Activated CD8-positive, alpha-beta memory T cell treated with anti-CD3 and anti-CD28 coated beads for 48 hours (primary cell): Measurements from ENCODE around the gene KIZ.

ENCODE experiments used
- DNase-seq, 3 experiments: peaks; one replicate each; pipeline ENCODE4 v3.0.0-alpha.2; 2020; ENCODE audit warnings: low read depth in 2 of 3, low spot score in 2 of 3

KIZ gene

DNA sequence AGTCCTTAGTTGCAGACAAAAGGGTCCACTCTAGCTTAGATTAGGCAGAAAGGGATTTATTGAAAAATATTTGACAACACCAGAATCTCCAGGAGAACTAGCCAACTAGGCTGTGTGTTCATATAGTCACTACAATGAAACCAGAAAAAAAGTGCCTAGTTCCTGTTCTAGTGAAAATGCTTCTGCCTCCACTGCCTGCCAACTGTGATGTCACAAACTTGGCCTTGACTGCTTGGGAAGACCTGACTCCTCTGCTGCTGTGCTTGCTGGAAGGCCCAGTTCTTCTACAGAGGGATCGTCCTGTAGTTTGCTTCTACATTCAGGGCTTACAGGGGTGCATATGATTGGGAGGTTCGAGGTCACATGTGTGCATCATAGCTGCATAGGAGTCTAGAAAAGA is 136.9 kb downstream of the KIZ start:
- no peak for DNase-seq

DNA sequence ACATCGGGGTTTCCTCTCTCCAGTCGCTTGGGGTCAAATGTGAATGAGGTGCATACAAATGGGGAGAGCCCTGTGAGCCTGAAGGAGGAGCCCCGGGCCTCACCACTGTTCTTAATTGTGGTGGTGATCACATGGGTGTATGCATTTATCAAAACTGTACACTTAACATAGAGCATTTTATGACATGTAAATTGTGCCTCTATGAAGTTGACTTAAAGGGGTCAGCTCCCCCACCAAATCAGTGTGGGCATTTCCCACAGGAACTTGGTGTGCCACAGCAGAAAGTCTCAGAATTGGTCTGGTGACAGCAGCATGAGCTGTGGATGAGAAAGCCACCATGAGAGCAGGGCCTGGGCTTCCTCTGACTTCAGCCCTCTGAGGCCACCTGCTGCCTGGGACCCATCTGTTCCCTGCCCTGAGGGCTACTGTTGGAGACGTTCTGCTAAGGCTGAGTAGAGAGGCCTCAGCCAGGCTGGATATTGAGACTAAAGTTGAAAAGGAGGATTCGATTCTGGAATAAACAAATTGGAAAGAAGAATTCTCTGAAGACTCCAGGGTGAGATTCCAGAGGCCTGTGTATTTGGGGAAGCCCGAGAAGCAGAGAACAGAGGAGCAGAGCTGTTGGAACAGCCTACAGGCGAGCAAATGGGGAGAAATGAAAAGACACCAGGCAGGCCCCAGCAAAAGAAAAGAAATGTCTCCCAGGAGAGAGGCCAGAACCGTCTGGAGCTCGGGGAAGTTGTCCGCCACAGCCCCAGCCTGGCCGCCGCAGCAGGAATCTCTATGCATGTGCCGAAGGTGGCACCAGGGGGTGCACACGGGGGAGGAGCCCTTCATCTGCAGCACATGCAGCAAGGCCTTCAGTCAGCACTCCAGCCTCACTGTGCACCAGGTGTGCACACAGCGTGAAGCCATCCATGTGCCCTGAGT is 139.6 kb downstream of the KIZ start:
- DNase-seq, result no peak

DNA sequence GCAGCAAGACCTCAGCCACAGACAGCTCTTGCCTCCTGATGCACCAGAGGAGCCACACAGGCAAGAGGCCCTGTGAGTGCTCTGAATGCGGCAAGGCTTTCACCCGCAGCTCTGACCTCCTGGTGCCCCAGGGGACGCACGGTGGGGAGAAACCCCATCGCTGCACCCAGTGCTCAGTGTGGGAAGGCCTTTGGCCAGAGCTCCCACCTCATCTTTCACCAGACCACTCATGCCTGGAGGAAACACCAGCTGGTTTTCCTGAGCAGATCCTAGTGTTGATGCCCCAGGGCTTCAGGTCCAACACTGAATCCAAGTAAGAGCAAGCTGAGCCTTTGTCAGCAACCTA is 140.3 kb downstream of the KIZ start:
- DNase-seq, result no peak

DNA sequence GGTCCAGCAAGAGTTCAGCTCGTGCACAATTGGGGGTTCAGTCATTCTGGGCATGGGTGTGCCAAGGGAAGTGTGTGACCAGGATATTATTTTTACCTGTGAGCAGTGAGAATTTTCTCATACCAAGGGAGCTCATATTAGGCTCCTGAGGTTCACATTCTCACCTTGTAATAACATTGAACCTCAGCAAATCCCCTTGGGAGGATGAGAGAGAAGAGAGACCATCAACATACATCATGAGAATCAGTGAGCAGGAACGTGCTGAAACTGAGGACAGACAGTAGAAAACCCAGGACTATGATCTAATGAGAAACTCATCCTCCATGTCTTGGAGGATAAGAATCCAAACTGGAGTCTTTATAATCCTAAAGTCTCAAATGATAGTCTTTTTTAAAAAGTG is 143.9 kb downstream of the KIZ start:
- DNase-seq, result no peak

DNA sequence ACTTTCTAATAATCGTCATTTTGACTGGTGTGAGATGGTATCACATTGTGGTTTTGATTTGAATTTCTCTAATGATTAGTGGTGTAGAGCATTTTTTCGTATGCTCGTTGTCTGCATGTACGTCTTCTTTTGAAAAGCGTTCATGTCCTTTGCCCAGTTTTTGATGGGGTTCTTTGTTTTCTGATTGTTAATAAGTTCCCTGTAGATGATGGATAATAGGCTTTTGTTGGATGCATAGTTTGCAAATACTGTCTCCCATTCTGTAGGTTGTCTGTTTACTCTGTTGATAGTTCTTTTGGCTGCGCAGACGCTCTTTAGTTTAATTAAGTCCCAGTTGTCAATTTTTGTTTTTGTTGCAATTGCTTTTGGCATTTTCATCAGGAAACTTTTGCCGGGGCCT is 144.9 kb downstream of the KIZ start:
- no peak for DNase-seq

DNA sequence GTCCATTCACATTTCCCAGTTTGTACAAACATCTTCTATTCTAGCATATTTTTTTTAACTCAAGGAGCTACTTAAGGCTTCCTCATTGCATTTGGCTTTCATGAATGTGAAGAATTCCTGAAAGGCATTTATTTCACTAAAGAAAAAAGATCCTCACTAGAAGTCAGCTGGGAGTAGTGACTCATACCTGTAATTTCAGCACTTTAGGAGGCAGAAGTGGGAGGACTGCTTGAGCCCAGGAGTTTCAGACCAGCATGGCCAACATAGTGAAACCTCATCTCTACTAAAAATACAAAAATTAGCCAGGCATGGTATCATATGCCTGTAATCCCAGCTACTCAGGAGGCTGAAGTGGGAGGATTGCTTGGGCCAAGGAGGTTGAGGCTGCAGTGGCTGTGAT is 146.4 kb downstream of the KIZ start:
- DNase-seq, result no peak

DNA sequence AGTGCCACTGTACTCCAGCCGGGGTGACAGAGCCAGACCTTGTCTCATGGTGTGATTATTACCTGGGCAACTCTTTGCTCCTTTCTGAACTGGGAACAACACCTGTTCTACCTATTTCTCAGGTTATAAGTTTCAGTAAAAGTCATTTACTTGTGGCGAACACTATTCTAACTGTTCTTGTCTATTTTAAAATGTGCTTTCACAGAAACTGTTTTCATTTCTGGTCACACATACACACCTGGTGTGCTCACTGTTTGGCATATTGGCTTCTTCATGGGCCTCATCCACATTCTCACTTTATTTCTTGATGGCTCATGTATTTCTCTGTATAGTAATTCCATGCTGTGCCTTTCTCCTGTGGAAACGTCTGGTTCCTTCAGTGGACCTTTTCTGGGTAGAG is 146.8 kb downstream of the KIZ start:
- no peak for DNase-seq

DNA sequence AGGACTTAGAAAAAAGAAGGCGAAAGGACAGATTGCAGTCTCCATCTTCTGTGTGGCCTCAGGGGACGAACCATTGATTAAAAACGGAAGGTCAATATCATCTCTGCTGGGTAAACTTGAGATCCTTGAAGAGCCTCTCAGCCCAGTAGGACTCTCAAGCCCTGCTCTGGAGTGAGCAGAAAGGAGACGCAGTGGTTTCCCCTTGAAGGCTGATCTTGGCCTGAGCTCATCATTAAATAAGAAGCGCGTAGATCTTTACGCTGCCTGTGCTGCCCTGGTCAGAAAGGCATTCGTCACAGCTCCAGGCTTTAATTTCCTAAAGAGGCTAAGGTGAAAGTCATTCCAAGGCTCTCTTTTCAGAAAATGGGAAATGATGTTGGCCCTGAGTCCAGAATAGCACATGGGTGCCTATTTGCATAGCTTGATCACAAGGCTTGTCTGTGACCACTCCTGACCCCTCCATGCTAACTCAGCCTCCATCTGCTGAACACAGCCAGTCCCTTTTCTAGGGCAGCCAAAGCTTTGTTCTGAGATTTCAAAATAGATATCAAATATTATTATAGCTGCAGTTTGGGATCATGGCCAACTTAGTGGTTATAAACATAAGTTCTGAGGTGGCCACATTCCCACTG is 148.0 kb downstream of the KIZ start:
- DNase-seq, result no peak

DNA sequence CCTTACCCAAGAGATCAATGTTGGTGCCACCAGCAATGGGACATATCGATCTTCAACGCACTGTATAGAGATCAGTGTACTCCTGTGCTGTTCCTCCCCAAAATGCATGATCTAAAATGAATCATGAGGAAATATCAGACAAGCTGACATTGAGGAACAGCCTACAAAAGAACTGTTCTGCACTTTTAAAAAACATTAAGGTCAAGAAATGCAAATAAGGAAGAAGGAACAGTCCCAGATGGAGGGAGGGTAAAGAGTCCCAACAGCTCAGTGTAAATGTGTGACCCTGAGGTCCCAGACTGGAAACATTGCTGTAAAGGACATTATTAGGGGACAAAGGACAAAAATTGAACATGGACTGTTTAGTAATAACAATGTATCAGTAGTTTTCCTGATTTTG is 152.9 kb downstream of the KIZ start:
- DNase-seq, result no peak

DNA sequence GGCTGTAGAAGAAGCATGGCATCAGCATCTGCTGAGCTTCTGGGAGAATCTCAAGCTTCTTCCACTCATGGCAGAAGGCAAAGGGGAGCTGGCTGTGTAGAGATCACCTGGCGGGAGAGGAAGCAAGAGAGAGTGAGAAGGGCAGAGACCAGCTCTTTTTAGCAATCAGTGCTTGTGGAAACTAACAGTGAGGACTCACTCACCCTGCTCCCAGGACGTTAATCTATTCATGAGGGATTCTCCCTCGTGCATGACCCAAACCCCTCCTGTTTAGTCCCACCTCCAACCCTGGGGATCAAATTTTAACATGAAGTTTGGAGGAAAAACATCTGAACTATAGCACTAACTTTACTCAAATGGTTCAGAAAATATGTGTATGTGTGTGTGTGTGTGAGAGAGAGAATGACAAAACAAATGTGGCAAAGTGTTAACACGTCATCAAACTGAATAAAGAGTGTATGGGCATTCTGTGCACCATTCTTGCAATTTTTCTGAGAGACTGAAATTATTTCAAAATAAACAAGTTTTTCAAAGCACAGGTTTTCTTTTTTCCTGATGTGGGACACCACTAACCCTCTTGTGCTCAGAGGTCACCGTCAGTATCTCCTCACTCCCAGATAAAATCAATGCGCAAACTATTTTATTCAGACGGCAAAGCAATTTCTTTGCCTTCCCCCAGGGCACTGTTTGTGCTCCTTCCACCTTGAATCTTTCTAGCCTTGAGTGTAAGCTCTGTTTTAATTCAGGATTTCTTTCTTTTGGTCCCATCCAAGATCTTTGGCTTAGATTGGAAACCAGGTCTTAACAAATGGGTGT is 154.0 kb downstream of the KIZ start:
- no peak for DNase-seq

DNA sequence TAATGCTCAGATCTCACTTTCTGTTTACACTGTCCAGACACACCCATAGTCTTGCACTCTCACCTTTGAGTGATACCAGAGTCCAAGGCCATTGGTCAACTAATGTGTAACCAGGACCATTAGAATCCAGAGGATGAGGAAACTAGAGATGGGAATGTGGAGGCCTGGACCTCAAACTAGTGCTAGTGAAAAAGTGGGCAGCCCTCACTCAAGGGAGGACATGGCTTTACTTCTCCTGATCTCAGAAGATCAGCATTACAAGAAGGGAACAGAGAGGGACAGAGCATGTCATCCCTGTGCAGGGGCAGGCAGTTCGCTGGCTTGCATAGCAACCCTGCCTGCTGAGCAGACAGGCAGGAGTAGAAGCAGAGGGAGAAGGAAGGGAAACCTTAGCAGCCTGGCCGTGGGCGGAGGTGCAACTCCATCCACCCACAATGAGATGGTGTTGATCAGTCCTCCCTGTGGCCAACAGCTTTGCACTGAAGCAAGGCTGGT is 154.7 kb downstream of the KIZ start:
- DNase-seq, result no peak

DNA sequence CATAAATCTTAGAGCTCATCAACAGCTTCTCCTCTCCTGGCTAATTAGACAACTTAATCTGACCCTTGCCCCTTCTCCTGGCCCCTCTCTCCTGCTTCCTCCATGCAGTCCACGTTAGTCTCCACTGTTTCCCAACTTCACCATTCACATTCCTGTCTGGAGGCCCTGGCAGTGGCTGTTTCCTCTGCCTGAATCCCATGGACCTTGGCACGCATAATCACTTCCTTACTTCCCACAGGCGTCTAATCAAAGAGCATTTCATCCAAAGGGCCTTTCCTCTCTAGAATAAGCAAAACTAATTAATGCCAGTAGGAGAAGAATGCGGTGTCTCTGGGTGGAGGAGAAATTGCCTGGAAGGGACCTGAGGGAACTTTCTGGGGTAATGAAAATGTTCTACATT is 160.9 kb downstream of the KIZ start:
- no peak for DNase-seq

DNA sequence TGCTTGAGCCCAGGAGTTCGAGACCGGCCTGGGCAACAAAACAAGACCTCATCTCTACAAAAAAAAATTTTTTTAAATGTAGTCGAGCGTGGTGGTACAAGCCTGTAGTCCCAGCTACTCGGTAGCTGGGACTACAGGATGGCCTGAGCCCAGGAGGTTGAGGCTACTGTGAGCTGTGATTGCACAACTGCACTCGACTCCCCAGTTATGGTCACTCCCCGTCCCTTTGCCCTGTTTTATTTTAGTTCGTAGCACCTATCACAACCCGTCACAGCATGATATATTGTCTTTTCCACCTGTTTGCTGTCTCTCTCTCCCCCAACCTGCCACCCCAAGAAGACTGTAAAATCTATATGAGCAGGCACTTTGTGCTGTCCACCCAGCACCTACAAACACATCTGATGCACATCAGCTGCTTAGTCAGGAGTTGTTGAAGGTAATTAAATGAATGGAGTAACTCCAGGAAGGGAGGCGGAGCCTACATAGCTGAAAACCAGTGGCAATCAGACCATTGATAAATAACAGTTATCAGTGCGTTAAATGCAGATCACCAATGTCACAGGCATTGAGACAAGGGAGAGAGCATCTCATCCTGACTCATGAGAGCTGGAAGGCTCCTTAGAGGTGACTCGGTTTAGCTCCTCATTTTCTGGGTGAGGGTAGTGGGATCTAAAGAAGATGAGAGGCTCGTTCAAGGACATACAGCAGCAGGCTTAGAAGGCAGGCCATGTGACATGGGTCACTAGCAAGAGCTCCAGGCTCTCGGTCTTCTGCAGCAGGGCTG is 162.9 kb downstream of the KIZ start:
- no peak for DNase-seq

DNA sequence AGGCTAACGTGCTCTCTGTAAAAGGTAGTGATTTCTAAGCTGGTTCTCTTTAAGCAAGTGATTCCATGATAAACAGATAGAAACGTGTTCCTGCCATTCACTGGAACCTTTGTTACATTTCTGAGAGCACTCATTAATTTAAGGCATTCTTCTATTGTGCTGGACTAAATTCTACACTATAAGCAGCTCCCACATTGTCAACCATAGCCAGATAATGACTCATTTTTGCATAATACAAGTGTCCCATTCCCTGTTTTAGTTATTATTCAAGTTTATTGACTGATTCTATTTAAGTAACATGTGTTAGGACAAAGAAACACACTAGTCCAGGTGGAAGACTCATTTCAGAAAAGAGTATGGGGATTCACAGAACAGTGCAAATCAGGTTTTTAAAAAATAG is 163.8 kb downstream of the KIZ start:
- no peak for DNase-seq

DNA sequence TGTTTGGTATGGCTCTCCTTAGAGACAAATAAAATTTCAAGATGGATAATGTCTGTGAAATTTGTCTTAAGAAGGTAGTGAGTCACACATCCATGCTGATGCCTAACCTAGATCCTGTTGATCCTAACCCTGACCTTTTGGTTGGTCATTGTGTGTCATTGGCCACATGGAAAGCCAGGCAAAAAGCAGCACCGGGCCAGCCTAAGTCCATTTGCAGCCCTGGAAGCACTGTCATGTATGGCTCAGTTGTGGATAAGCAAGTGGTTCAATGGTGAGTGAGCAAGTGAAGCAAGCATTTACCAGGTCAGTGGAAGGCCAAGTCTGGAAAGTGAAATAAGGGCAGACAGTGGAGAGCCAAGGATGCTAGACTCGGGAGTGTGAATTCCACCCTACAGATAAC is 165.1 kb downstream of the KIZ start:
- no peak for DNase-seq

DNA sequence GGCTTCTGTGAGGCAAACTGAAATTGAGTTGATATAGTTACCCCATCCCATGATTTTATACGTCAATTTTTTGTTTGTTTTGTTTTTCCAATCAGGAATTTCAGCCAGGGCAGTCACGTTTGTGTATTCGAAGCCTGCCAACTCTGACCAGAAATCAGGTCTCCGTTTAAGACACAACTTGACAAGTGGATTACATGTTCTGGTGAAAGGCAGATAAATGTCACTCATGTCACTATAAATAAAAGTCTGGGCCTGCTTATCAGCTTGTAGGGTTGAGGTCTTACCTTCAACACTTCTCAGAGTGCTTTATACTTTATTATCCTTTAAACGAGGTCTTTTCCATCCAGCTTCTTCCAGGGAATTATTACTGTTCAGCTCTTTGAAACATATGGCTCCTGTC is 168.9 kb downstream of the KIZ start:
- DNase-seq, result no peak
